ENCODE data around the gene RANBP1. TPM values are rescaled to one million over a fixed set of nuclear protein-coding genes. Genes with fewer than 3 reads are reported as not detected.

RANBP1 gene
- total and polyA plus RNA-seq, 2 of the 4 experiments (the other 2 are of a cell fraction), result 173 to 376 TPM

DNA sequence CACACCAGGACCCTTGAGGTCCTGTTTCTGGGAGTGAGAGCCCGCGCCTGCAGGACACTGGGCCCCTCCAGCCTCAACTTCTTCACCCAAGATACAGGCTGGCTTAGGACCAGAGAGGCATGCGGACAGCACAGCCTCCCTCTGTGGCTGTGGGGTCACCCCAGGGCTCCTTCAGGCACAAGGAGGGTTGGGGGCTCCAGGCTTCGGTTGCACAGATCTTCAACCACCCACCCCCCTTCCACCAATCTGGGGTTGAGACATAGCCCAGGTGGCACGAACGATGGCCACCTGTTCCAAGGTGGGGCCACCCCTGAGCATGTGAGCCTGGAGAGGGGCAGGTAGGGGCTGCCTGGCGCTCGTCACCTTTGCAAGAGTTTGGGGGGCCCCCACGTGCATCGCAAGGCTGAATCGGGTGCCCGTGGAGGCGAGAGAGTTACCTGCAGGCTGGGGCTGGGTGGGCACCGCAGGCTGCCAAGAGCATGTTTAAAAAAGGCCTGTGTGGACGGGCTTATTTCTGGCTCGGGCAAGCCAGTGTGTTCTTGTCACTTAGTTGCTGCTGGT lies 16.9 kb downstream of the RANBP1 start:
- ChIA-PET CTCF (no interaction called here), POLR2A (ENCODE audit: unreplicated experiment) (no interaction called here)
- Histone ChIP-seq H2AK9ac (replicated peaks; ENCODE audit: low read depth, low read length, poor library complexity) (peak overlapping the region; percentile 78), H3K79me1 (ENCODE audit: low read depth in 1 of 2, low read length in 2 of 2) (peaks cover 11 to 56% of the 10 kb centered on the region in 2 experiments), H3K23ac (ENCODE audit: low read depth, low read length) (peak overlapping the region; percentile 77), H2BK20ac (ENCODE audit: low read depth, low read length) (no peak overlapping the region), H3K27ac (ENCODE audit: insufficient read depth, low read length) (peak overlapping the region; percentile 41), H3K27me3 (ENCODE audit: control insufficient read depth, insufficient read depth, low read length) (no peaks in the 10 kb centered on the region), H4K20me1 (ENCODE audit: insufficient read depth, low read length) (peaks cover 58% of the 10 kb centered on the region), H3K4me1 (ENCODE audit: control insufficient read depth, insufficient read depth, low read length) (peaks cover 12% of the 10 kb centered on the region), H2BK120ac (ENCODE audit: low read depth, low read length) (no peak overlapping the region), H3K18ac (ENCODE audit: low read depth, low read length) (no peak overlapping the region), H3K14ac (replicated peaks; ENCODE audit: low read depth, low read length) (peak overlapping the region; percentile 22), H3K56ac (ENCODE audit: extremely low read depth, insufficient read depth, low read length) (no peak overlapping the region), H2AFZ (replicated peaks; ENCODE audit: low read length, poor library complexity) (peak overlapping the region; percentile 89), H3K4me3 (ENCODE audit: insufficient read depth, low read depth, low read length) (peak overlapping the region; percentile 72), H3K9me3 (ENCODE audit: control insufficient read depth, insufficient read depth, low read length) (no peaks in the 10 kb centered on the region), H3K9ac (ENCODE audit: low read depth, low read length) (peak overlapping the region; percentile 72), H4K5ac (ENCODE audit: low read depth, low read length) (no peak overlapping the region), H2AK5ac (ENCODE audit: low read depth, low read length) (peak overlapping the region; percentile 35), H4K91ac (ENCODE audit: insufficient read depth, low read depth, low read length) (peak overlapping the region; percentile 65), H4K8ac (ENCODE audit: low read depth in 2 of 2, low read length in 2 of 2) (peak overlapping the region; percentile 71 to 73; a peak in 3 of 4 replicates), H2BK5ac (ENCODE audit: low read depth, low read length, poor library complexity, severe bottlenecking) (peak overlapping the region; percentile 43), H2BK15ac (ENCODE audit: low read depth, low read length) (no peak overlapping the region), H3K36me3 (ENCODE audit: control insufficient read depth, insufficient read depth, low read length) (peaks cover 5% of the 10 kb centered on the region), H3K9me1 (ENCODE audit: insufficient read depth, low read length) (peaks cover 9% of the 10 kb centered on the region), H3K4me2 (ENCODE audit: low read depth, low read length) (peak overlapping the region; percentile 91), H3K4ac (ENCODE audit: low read depth, low read length) (peak overlapping the region; percentile 47)
- BruUV-seq (replicated peaks), result no TSS peak
- in situ Hi-C loops (cut with MboI; ENCODE audit: low sequenced_read_pairs) (no loop called here), intact Hi-C loops (cut with micrococcal nuclease) (no loop called here), dilution Hi-C loops (cut with HindIII; ENCODE audit: low sequenced_read_pairs, unreplicated experiment) (no loop called here)
- ATAC-seq (ENCODE audit: low read depth), result no peak
- no peak for DNase-seq
- TF ChIP-seq BHLHE40 (IDR thresholded peaks at IDR 0.05; ENCODE audit: low read depth, low read length) (no peak), FOS (IDR thresholded peaks at IDR 0.05; ENCODE audit: low read depth, low read length) (no peak), RAD21 (IDR thresholded peaks at IDR 0.05; ENCODE audit: low read length) (no peak), NFE2L2 (IDR thresholded peaks at IDR 0.05; ENCODE audit: low read depth, low read length) (no peak), CEBPB (IDR thresholded peaks at IDR 0.05; ENCODE audit: low read depth, low read length) (no peak), CHD1 (IDR thresholded peaks at IDR 0.05; ENCODE audit: low read depth, low read length) (no peak), RFX5 (IDR thresholded peaks at IDR 0.05; ENCODE audit: low read depth, low read length) (no peak), MAZ (IDR thresholded peaks at IDR 0.05; ENCODE audit: borderline replicate concordance, low read depth, low read length) (no peak), MXI1 (IDR thresholded peaks at IDR 0.05; ENCODE audit: borderline replicate concordance, low read depth, low read length) (no peak), RCOR1 (IDR thresholded peaks at IDR 0.05; ENCODE audit: insufficient replicate concordance, low read length) (no peak), MAFK (IDR thresholded peaks at IDR 0.05; ENCODE audit: low read depth, low read length) (no peak), SMC3 (IDR thresholded peaks at IDR 0.05; ENCODE audit: low read depth, low read length) (no peak), POLR2A (IDR thresholded peaks at IDR 0.05; ENCODE audit: low read depth, low read length) (no peak)
- TF ChIP-seq, protein P1, sequence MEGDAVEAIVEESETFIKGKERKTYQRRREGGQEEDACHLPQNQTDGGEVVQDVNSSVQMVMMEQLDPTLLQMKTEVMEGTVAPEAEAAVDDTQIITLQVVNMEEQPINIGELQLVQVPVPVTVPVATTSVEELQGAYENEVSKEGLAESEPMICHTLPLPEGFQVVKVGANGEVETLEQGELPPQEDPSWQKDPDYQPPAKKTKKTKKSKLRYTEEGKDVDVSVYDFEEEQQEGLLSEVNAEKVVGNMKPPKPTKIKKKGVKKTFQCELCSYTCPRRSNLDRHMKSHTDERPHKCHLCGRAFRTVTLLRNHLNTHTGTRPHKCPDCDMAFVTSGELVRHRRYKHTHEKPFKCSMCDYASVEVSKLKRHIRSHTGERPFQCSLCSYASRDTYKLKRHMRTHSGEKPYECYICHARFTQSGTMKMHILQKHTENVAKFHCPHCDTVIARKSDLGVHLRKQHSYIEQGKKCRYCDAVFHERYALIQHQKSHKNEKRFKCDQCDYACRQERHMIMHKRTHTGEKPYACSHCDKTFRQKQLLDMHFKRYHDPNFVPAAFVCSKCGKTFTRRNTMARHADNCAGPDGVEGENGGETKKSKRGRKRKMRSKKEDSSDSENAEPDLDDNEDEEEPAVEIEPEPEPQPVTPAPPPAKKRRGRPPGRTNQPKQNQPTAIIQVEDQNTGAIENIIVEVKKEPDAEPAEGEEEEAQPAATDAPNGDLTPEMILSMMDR (conservative IDR thresholded peaks at IDR 0.05; ENCODE audit: low read depth, low read length), result no peak
- TF ChIP-seq, protein P2, sequence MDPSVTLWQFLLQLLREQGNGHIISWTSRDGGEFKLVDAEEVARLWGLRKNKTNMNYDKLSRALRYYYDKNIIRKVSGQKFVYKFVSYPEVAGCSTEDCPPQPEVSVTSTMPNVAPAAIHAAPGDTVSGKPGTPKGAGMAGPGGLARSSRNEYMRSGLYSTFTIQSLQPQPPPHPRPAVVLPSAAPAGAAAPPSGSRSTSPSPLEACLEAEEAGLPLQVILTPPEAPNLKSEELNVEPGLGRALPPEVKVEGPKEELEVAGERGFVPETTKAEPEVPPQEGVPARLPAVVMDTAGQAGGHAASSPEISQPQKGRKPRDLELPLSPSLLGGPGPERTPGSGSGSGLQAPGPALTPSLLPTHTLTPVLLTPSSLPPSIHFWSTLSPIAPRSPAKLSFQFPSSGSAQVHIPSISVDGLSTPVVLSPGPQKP (IDR thresholded peaks at IDR 0.05; ENCODE audit: borderline replicate concordance, low read depth, low read length), result no peak
- TF ChIP-seq, protein P3, sequence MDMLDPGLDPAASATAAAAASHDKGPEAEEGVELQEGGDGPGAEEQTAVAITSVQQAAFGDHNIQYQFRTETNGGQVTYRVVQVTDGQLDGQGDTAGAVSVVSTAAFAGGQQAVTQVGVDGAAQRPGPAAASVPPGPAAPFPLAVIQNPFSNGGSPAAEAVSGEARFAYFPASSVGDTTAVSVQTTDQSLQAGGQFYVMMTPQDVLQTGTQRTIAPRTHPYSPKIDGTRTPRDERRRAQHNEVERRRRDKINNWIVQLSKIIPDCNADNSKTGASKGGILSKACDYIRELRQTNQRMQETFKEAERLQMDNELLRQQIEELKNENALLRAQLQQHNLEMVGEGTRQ (IDR thresholded peaks at IDR 0.05; ENCODE audit: low read depth, low read length), result no peak
- 81% methylated on average over 5 of the region's 16 CpGs; no CpG with 5 or more reads in 1 of the 2 experiments for WGBS, 2 experiments (ENCODE audit: extremely low coverage in 2 of 2, insufficient read length in 1 of 2)

Measured in IMR-90 (cell line).